SU-DHL-6 (cell line): ENCODE data around the gene THOP1.
"Not testable (repeated sequence)": the region's sequence is repeated elsewhere in the genome, so short reads cannot be mapped to it uniquely, and the experiment has no call there.

ENCODE experiments used
- H2AFZ ChIP-seq: fragments of 200-600 bp; sonication (generic); 2 replicates; pipeline ENCODE4 v1.6.1; 2014; ENCODE audit warnings: low read depth, mild to moderate bottlenecking, moderate library complexity, mixed read lengths, antibody characterized with exemption, low read length; ENCODE audit not compliant: severe bottlenecking
- H3F3A ChIP-seq: fragments of 200-600 bp; shearing (Covaris generic); 2 replicates; pipeline ENCODE4 v1.6.0; 2016; ENCODE audit warnings: antibody characterized with exemption, mild to moderate bottlenecking; ENCODE audit not compliant: insufficient read depth
- H3K27ac ChIP-seq: fragments of 200-600 bp; sonication (generic); 2 replicates; pipeline ENCODE4 v1.5.1; 2016; ENCODE audit warnings: low read depth, mild to moderate bottlenecking, low read length, moderate library complexity, mixed read lengths
- H3K27me3 ChIP-seq: fragments of 200-600 bp; sonication (generic), shearing (Covaris generic); 2 replicates; pipeline ENCODE4 v1.6.0; 2014; ENCODE audit warnings: mild to moderate bottlenecking, low read length
- H3K36me3 ChIP-seq: fragments of 200-600 bp; sonication (generic); 2 replicates; pipeline ENCODE4 v1.6.1; 2014; ENCODE audit warnings: mild to moderate bottlenecking, low read length, mixed read lengths
- H3K4me2 ChIP-seq: fragments of 300-600, 200-600 bp; shearing (Covaris generic), sonication (generic); 2 replicates; pipeline ENCODE4 v1.6.0; 2014; ENCODE audit warnings: low read length, low read depth, mild to moderate bottlenecking; ENCODE audit not compliant: poor library complexity, severe bottlenecking
- H3K4me3 ChIP-seq: fragments of 200-600 bp; sonication (generic); 2 replicates; pipeline ENCODE4 v1.5.1; 2014; ENCODE audit warnings: antibody characterized with exemption, low read length, mild to moderate bottlenecking, mixed read lengths; ENCODE audit not compliant: insufficient read depth, poor library complexity, severe bottlenecking
- H3K79me2 ChIP-seq: fragments of 200-600 bp; sonication (generic); 2 replicates; pipeline ENCODE4 v1.6.1; 2014; ENCODE audit warnings: mild to moderate bottlenecking, low read length, moderate library complexity; ENCODE audit not compliant: insufficient read depth
- H3K9ac ChIP-seq: fragments of 200-600 bp; sonication (generic); 2 replicates; pipeline ENCODE4 v1.7.0; 2014; ENCODE audit warnings: mild to moderate bottlenecking, low read length
- H3K9me2 ChIP-seq: fragments of 200-600 bp; sonication (generic); replicated peaks from 2 replicates; pipeline ENCODE4 v1.6.1; 2014; ENCODE audit warnings: low read length; ENCODE audit not compliant: insufficient read depth
- H3K9me3 ChIP-seq: fragments of 200-600 bp; sonication (generic); 2 replicates; pipeline ENCODE4 v1.6.1; 2014; ENCODE audit warnings: low read length, mixed read lengths; ENCODE audit not compliant: insufficient read depth
- H4K20me1 ChIP-seq: fragments of 200-600 bp; sonication (generic); 2 replicates; pipeline ENCODE4 v1.6.1; 2014; ENCODE audit warnings: low read depth, mild to moderate bottlenecking, antibody characterized with exemption, low read length, moderate library complexity, mixed read lengths
- EZH2phosphoT487 ChIP-seq: fragments of 200-600 bp; sonication (generic), shearing (Covaris generic); conservative IDR thresholded peaks from 2 replicates; pipeline ENCODE4 v1.6.1; 2018; ENCODE audit warnings: mild to moderate bottlenecking, antibody characterized with exemption, low read length, moderate library complexity, mixed read lengths
- TF ChIP-seq, protein P1 (sequence below): fragments of 200-600 bp; sonication (generic); IDR thresholded peaks from one replicate; pipeline ENCODE4 v1.5.1; 2017; ENCODE audit warnings: antibody characterized with exemption, mild to moderate bottlenecking, low read length, moderate library complexity; ENCODE audit not compliant: insufficient read depth, poor library complexity, severe bottlenecking

The THOP1 gene

GRCh38 chr19:2815923-2816322 is 30.6 kb downstream of the THOP1 start:
- Histone ChIP-seq H3K36me3 (no peaks in the 10 kb centered on the region), H3K27ac (no peak overlapping the region), H3K4me3 (no peak overlapping the region), H3F3A (no peaks in the 10 kb centered on the region), H3K9ac (no peak overlapping the region), H3K79me2 (no peaks in the 10 kb centered on the region), H4K20me1 (no peaks in the 10 kb centered on the region), H3K9me3 (no peaks in the 10 kb centered on the region), H3K4me2 (no peak overlapping the region), H3K27me3 (no peaks in the 10 kb centered on the region), H2AFZ (no peak overlapping the region), H3K9me2 (no peaks in the 10 kb centered on the region)
- TF ChIP-seq, protein P1, sequence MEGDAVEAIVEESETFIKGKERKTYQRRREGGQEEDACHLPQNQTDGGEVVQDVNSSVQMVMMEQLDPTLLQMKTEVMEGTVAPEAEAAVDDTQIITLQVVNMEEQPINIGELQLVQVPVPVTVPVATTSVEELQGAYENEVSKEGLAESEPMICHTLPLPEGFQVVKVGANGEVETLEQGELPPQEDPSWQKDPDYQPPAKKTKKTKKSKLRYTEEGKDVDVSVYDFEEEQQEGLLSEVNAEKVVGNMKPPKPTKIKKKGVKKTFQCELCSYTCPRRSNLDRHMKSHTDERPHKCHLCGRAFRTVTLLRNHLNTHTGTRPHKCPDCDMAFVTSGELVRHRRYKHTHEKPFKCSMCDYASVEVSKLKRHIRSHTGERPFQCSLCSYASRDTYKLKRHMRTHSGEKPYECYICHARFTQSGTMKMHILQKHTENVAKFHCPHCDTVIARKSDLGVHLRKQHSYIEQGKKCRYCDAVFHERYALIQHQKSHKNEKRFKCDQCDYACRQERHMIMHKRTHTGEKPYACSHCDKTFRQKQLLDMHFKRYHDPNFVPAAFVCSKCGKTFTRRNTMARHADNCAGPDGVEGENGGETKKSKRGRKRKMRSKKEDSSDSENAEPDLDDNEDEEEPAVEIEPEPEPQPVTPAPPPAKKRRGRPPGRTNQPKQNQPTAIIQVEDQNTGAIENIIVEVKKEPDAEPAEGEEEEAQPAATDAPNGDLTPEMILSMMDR: no peak
- TF ChIP-seq EZH2phosphoT487: no peak

DNA sequence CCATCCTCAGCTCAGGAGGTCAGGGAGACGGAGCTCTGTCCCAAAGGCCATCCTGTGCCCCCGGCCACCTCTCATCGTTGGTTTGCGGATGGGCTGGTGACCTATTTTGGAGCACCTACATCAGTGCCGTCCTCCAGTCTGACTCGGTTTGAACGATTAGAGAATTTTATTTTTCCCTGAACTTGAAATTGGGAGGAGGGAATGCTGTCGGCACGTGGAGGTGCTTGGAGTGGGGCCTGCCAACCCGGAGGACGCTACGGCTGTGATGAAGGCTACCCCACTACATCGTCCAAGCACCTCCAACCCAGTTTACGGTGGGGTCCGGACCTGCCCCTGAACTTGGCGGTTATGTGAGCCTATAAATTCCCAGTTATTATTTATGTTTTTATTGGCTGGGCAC is 31.3 kb downstream of the THOP1 start:
- no peaks in the 10 kb centered on the region for H4K20me1 ChIP-seq
- H3K4me2 ChIP-seq: no peak overlapping the region
- H3K36me3 ChIP-seq: no peaks in the 10 kb centered on the region
- H3K27me3 ChIP-seq: no peaks in the 10 kb centered on the region
- no peak overlapping the region for H2AFZ ChIP-seq
- no peaks in the 10 kb centered on the region for H3K9me3 ChIP-seq
- no peaks in the 10 kb centered on the region for H3K9me2 ChIP-seq
- no peak overlapping the region for H3K9ac ChIP-seq
- no peaks in the 10 kb centered on the region for H3F3A ChIP-seq
- no peak overlapping the region for H3K27ac ChIP-seq
- TF ChIP-seq, protein P1: no peak
- TF ChIP-seq EZH2phosphoT487: no peak
- H3K4me3 ChIP-seq: no peak overlapping the region
- H3K79me2 ChIP-seq: no peaks in the 10 kb centered on the region

GRCh38 chr19:2817237-2817829 is 32.0 kb downstream of the THOP1 start:
- not testable (repeated sequence) for H3K9me2 ChIP-seq, H3K9ac ChIP-seq, H3K27ac ChIP-seq, H3K9me3 ChIP-seq, H3K4me3 ChIP-seq, H3K79me2 ChIP-seq, H3K36me3 ChIP-seq, H2AFZ ChIP-seq, H3F3A ChIP-seq, H3K27me3 ChIP-seq, H3K4me2 ChIP-seq, H4K20me1 ChIP-seq

GRCh38 chr19:2819540-2820111 is 34.3 kb downstream of the THOP1 start, which contains the start of gene ZNF554:
Gene ZNF554 (plus strand): TSS chr19:2819868. CDS start chr19:2820072, 204 bp downstream.
- H3K79me2 ChIP-seq: no peaks in the 10 kb centered on the region
- peak within 1 kb of the TSS; percentile 41 for H2AFZ ChIP-seq
- no peak for TF ChIP-seq EZH2phosphoT487
- TF ChIP-seq, protein P1: peak; percentile 69
- H3K9ac ChIP-seq: peak within 1 kb of the TSS; percentile 68
- no peak within 1 kb of the TSS for H3K27ac ChIP-seq
- peak within 1 kb of the TSS; percentile 60 for H3K4me3 ChIP-seq
- H3K9me2 ChIP-seq: no peaks in the 10 kb centered on the region
- H3F3A ChIP-seq: no peaks in the 10 kb centered on the region
- H4K20me1 ChIP-seq: no peaks in the 10 kb centered on the region
- H3K36me3 ChIP-seq: no peaks in the 10 kb centered on the region
- H3K4me2 ChIP-seq: peak within 1 kb of the TSS; percentile 86
- H3K9me3 ChIP-seq: no peaks in the 10 kb centered on the region
- no peaks in the 10 kb centered on the region for H3K27me3 ChIP-seq
